OCI-LY3 (cell line): ENCODE measurements around the gene CCDC154.
"Not testable (repeated sequence)": the region's sequence is repeated elsewhere in the genome, so short reads cannot be mapped to it uniquely, and the experiment has no call there.

ENCODE experiments used
- CTCF ChIP-seq: fragments of 200-600, 300-600 bp; sonication (generic); IDR thresholded peaks from 2 replicates; pipeline ENCODE4 v1.5.1; 2014; ENCODE audit warnings: antibody characterized with exemption, low read length, low read depth
- EZH2phosphoT487 ChIP-seq: fragments of 200-600 bp; shearing (Covaris generic); IDR thresholded peaks from 2 replicates; pipeline ENCODE4 v1.6.1; 2018; ENCODE audit warnings: antibody characterized with exemption, mixed run types, low read depth

DNA sequence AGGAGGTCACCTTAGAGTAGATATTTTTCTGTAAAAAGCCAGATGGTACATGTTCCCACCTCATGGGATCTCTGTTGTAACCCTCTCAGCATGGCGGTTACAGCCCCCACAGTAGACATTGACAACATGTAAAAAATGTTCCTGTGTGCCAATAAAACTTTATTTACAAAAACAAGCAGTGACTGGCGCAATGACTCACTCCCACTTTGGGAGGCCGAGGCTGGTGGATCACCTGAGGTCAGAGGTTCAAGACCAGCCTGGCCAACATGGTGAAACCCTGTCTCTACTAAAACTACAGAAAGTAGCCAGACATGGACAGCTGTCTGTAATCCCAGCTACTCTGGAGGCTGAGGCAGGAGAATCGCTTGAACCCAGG is 4.7 kb downstream of the CCDC154 start:
- not testable (repeated sequence) for TF ChIP-seq CTCF, EZH2phosphoT487
